Activated CD4-positive, alpha-beta T cell treated with anti-CD3 and anti-CD28 coated beads, Interleukin-2, Interleukin-6, amounts not matched to agents 100 ng/mL and 50 ng/mL, durations not matched to agents 16 hours and 8 hours (primary cell): Measurements from ENCODE around the gene BEST2.
"Not testable (repeated sequence)": the region's sequence is repeated elsewhere in the genome, so short reads cannot be mapped to it uniquely, and the experiment has no call there.

ENCODE experiments used
- DNase-seq: peaks from one replicate; pipeline ENCODE4 v3.0.0-alpha.2; 2020

Gene BEST2

GRCh38 chr19:12788682-12789097 is 37.1 kb downstream of the BEST2 start:
- DNase-seq = peak; percentile 69

GRCh38 chr19:12789098-12789903 is 37.7 kb downstream of the BEST2 start:
- DNase-seq = peak; percentile 41

GRCh38 chr19:12789904-12790619 is 38.5 kb downstream of the BEST2 start:
- DNase-seq = peak; percentile 99

GRCh38 chr19:12790628-12791344 is 39.2 kb downstream of the BEST2 start:
- DNase-seq = peak; percentile 28

- DNase-seq = peak; percentile 99
These were observed 39.9 kb downstream of the BEST2 start, which contains the start of gene JUNB for GRCh38 chr19:12791345-12792050. Gene JUNB (plus strand): TSS chr19:12791486. CDS start chr19:12791772, 286 bp downstream.

GRCh38 chr19:12792051-12792852 is 40.7 kb downstream of the BEST2 start:
- DNase-seq = peak; percentile 87

- DNase-seq = no peak
These were observed 41.3 kb downstream of the BEST2 start for GRCh38 chr19:12792853-12793289.

GRCh38 chr19:12793290-12794195 is 42.0 kb downstream of the BEST2 start:
- peak; percentile 97 for DNase-seq

- DNase-seq = peak; percentile 41
These were observed 42.8 kb downstream of the BEST2 start for GRCh38 chr19:12794196-12794941.

GRCh38 chr19:12794971-12795381 is 43.4 kb downstream of the BEST2 start:
- DNase-seq = no peak

GRCh38 chr19:12796146-12797071 is 44.8 kb downstream of the BEST2 start:
- peak; percentile 88 for DNase-seq

GRCh38 chr19:12797141-12797587 is 45.6 kb downstream of the BEST2 start:
- no peak for DNase-seq

- not testable (repeated sequence) for DNase-seq
These were observed 46.0 kb downstream of the BEST2 start for GRCh38 chr19:12797607-12798006.

- no peak for DNase-seq
These were observed 48.3 kb downstream of the BEST2 start for GRCh38 chr19:12799742-12800465.

- no peak for DNase-seq
These were observed 48.8 kb downstream of the BEST2 start for GRCh38 chr19:12800466-12800770.

- DNase-seq = peak; percentile 37
These were observed 49.4 kb downstream of the BEST2 start for GRCh38 chr19:12800923-12801465.

- DNase-seq = peak; percentile 89
These were observed 50.1 kb downstream of the BEST2 start, which contains the start of the genes PRDX2 and THSD8 for GRCh38 chr19:12801466-12802266. Gene PRDX2 (minus strand): TSS chr19:12801800. CDS start chr19:12801261, 539 bp downstream. Gene THSD8 (plus strand): TSS chr19:12802069. CDS start chr19:12802072, 3 bp downstream.
